HEK293 (cell line): ENCODE data around the gene IQCH.

ENCODE experiments used
- BCL11A ChIP-seq: fragments of 450-650 bp; formaldehyde crosslinking; IDR thresholded peaks from 2 replicates; pipeline ENCODE4 v1.5.1; 2016; ENCODE audit warnings: low read depth, missing biosample characterization, missing genetic modification characterization
- INSM2 ChIP-seq: fragments of 450-650 bp; formaldehyde crosslinking; IDR thresholded peaks from 2 replicates; pipeline ENCODE4 v1.5.1; 2016; ENCODE audit warnings: missing biosample characterization, missing genetic modification characterization
- KLF8 ChIP-seq: fragments of 450-650 bp; formaldehyde crosslinking; IDR thresholded peaks from 2 replicates; pipeline ENCODE4 v1.5.1; 2016; ENCODE audit warnings: missing biosample characterization, missing genetic modification characterization
- KLF9 ChIP-seq: fragments of 450-650 bp; formaldehyde crosslinking; IDR thresholded peaks from 2 replicates; pipeline ENCODE4 v1.5.1; 2016; ENCODE audit warnings: missing biosample characterization, missing genetic modification characterization, low read depth
- MEIS1 ChIP-seq: sonication (generic); formaldehyde crosslinking; IDR thresholded peaks from 2 replicates; pipeline ENCODE4 v1.8.1; 2022; ENCODE audit warnings: missing genetic modification reagents, mild to moderate bottlenecking, borderline replicate concordance
- MYNN ChIP-seq: fragments of 450-650 bp; formaldehyde crosslinking; IDR thresholded peaks from 2 replicates; pipeline ENCODE4 v1.5.1; 2016; ENCODE audit warnings: missing biosample characterization, missing genetic modification characterization, borderline replicate concordance
- PBX3 ChIP-seq: sonication (generic); formaldehyde crosslinking; IDR thresholded peaks from 2 replicates; pipeline ENCODE4 v1.8.1; 2022; ENCODE audit warnings: mild to moderate bottlenecking, moderate library complexity, missing genetic modification reagents
- PRDM6 ChIP-seq: fragments of 450-650 bp; formaldehyde crosslinking; IDR thresholded peaks from 2 replicates; pipeline ENCODE4 v1.5.1; 2017; ENCODE audit warnings: missing biosample characterization, missing genetic modification characterization
- RBAK ChIP-seq: fragments of 450-650 bp; formaldehyde crosslinking; IDR thresholded peaks from 2 replicates; pipeline ENCODE4 v1.5.1; 2016; ENCODE audit warnings: missing biosample characterization, missing genetic modification characterization
- ZEB2 ChIP-seq: fragments of 450-650 bp; formaldehyde crosslinking; IDR thresholded peaks from 2 replicates; pipeline ENCODE4 v1.5.1; 2016; ENCODE audit warnings: missing biosample characterization, missing genetic modification characterization
- ZFHX2 ChIP-seq: fragments of 450-650 bp; formaldehyde crosslinking; conservative IDR thresholded peaks from 2 replicates; pipeline ENCODE4 v1.5.1; 2016; ENCODE audit warnings: missing biosample characterization, missing genetic modification characterization
- ZFP3 ChIP-seq: fragments of 450-650 bp; formaldehyde crosslinking; IDR thresholded peaks from 2 replicates; pipeline ENCODE4 v1.5.1; 2016; ENCODE audit warnings: low read depth, missing biosample characterization, missing genetic modification characterization
- ZFP41 ChIP-seq: fragments of 450-650 bp; formaldehyde crosslinking; IDR thresholded peaks from 2 replicates; pipeline ENCODE4 v1.5.1; 2016; ENCODE audit warnings: missing biosample characterization, missing genetic modification characterization, borderline replicate concordance
- ZNF132 ChIP-seq: fragments of 450-650 bp; formaldehyde crosslinking; IDR thresholded peaks from 2 replicates; pipeline ENCODE4 v1.5.1; 2017; ENCODE audit warnings: missing biosample characterization, missing genetic modification characterization, borderline replicate concordance
- ZNF19 ChIP-seq: fragments of 450-650 bp; formaldehyde crosslinking; IDR thresholded peaks from 2 replicates; pipeline ENCODE4; 2016; ENCODE audit warnings: missing biosample characterization, missing genetic modification characterization, low read depth
- ZNF211 ChIP-seq: fragments of 450-650 bp; formaldehyde crosslinking; IDR thresholded peaks from 2 replicates; pipeline ENCODE4 v1.5.1; 2016; ENCODE audit warnings: low read depth, missing biosample characterization, missing genetic modification characterization
- ZNF274 ChIP-seq, 2 experiments: fragments of 200-500 bp in 1 of 2; fragments of 450-650 bp in 1 of 2; sonication (Bioruptor generic) in 1 of 2; formaldehyde crosslinking in 1 of 2; IDR thresholded peaks; 2 replicates each; pipeline versions ENCODE4 v1.5.1 to v1.6.1; 2014 to 2016; ENCODE audit warnings: borderline replicate concordance in 1 of 2, inconsistent platforms in 1 of 2, low read length in 1 of 2, missing biosample characterization in 1 of 2, missing genetic modification characterization in 1 of 2
- ZNF341 ChIP-seq: fragments of 450-650 bp; formaldehyde crosslinking; IDR thresholded peaks from 2 replicates; pipeline ENCODE4; 2016; ENCODE audit warnings: low read depth, missing biosample characterization, missing genetic modification characterization
- ZNF416 ChIP-seq: fragments of 450-650 bp; formaldehyde crosslinking; IDR thresholded peaks from 2 replicates; pipeline ENCODE4 v1.5.1; 2016; ENCODE audit warnings: missing biosample characterization, missing genetic modification characterization
- ZNF449 ChIP-seq: fragments of 450-650 bp; formaldehyde crosslinking; IDR thresholded peaks from 2 replicates; pipeline ENCODE4 v1.5.1; 2017; ENCODE audit warnings: missing biosample characterization, mild to moderate bottlenecking, missing genetic modification characterization, moderate library complexity
- ZNF48 ChIP-seq: fragments of 450-650 bp; formaldehyde crosslinking; IDR thresholded peaks from 2 replicates; pipeline ENCODE4 v1.5.1; 2016; ENCODE audit warnings: missing biosample characterization, missing genetic modification characterization
- ZNF549 ChIP-seq: fragments of 450-650 bp; IDR thresholded peaks from 2 replicates; pipeline ENCODE4 v1.5.1; 2018; ENCODE audit warnings: missing biosample characterization, missing genetic modification characterization, mild to moderate bottlenecking, inconsistent platforms, moderate library complexity
- ZNF623 ChIP-seq: fragments of 450-650 bp; formaldehyde crosslinking; IDR thresholded peaks from 2 replicates; pipeline ENCODE4 v1.5.1; 2016; ENCODE audit warnings: missing biosample characterization, missing genetic modification characterization
- ZNF645 ChIP-seq: fragments of 450-650 bp; formaldehyde crosslinking; IDR thresholded peaks from 2 replicates; pipeline ENCODE4; 2016; ENCODE audit warnings: missing biosample characterization, missing genetic modification characterization
- ZNF654 ChIP-seq: fragments of 450-650 bp; formaldehyde crosslinking; IDR thresholded peaks from 2 replicates; pipeline ENCODE4 v1.5.1; 2016; ENCODE audit warnings: low read depth, missing biosample characterization, missing genetic modification characterization
- ZNF660 ChIP-seq: fragments of 450-650 bp; IDR thresholded peaks from 2 replicates; pipeline ENCODE4 v1.5.1; 2018; ENCODE audit warnings: missing biosample characterization, mild to moderate bottlenecking, missing genetic modification characterization
- ZNF704 ChIP-seq: fragments of 450-650 bp; formaldehyde crosslinking; IDR thresholded peaks from 2 replicates; pipeline ENCODE4 v1.5.1; 2016; ENCODE audit warnings: missing biosample characterization, missing genetic modification characterization
- ZNF707 ChIP-seq: fragments of 450-650 bp; formaldehyde crosslinking; IDR thresholded peaks from 2 replicates; pipeline ENCODE4 v1.5.1; 2016; ENCODE audit warnings: missing biosample characterization, missing genetic modification characterization
- ZNF76 ChIP-seq: fragments of 450-650 bp; formaldehyde crosslinking; IDR thresholded peaks from 2 replicates; pipeline ENCODE4; 2016; ENCODE audit warnings: low read depth, missing biosample characterization, missing genetic modification characterization, borderline replicate concordance
- ZNF768 ChIP-seq: fragments of 450-650 bp; formaldehyde crosslinking; IDR thresholded peaks from 2 replicates; pipeline ENCODE4 v1.5.1; 2018; ENCODE audit warnings: missing biosample characterization, mild to moderate bottlenecking, missing genetic modification characterization
- ZNF785 ChIP-seq: fragments of 450-650 bp; formaldehyde crosslinking; IDR thresholded peaks from 2 replicates; pipeline ENCODE4 v1.5.1; 2016; ENCODE audit warnings: missing biosample characterization, missing genetic modification characterization

IQCH gene

GRCh38 chr15:67242708-67243111 is 11.9 kb upstream of the IQCH start (continued):
- TF ChIP-seq ZNF416 (no peak), PRDM6 (tag by site-specific recombination) (peak; percentile 63), ZNF211 (tag by site-specific recombination) (peak; percentile 72; the same call in 1 of the 2 replicates), ZNF768 (no peak), ZNF549 (tag by site-specific recombination) (no peak), KLF8 (tag by site-specific recombination) (no peak), ZNF704 (no peak), ZFP41 (tag by site-specific recombination) (no peak), ZNF48 (tag by site-specific recombination) (no peak), MYNN (no peak), ZNF274 (IDR thresholded peaks at IDR 0.05; ENCODE audit: low read length) (no peak), ZNF274 (tag by site-specific recombination; IDR thresholded peaks at IDR 0.05; ENCODE audit: borderline replicate concordance) (no peak), ZNF660 (tag by site-specific recombination) (no peak), ZNF132 (tag by site-specific recombination) (no peak), ZNF341 (tag by site-specific recombination) (no peak), ZNF785 (tag by site-specific recombination) (no peak), ZNF654 (tag by site-specific recombination) (no peak), ZNF645 (no peak), ZFHX2 (tag by site-specific recombination) (no peak), ZNF76 (tag by site-specific recombination) (no peak), INSM2 (no peak), PBX3 (CRISPR knock-in tag) (no peak), ZNF19 (tag by site-specific recombination) (no peak), ZNF707 (no peak), BCL11A (tag by site-specific recombination) (no peak), RBAK (tag by site-specific recombination) (no peak), MEIS1 (CRISPR knock-in tag) (no peak), ZNF449 (tag by site-specific recombination) (no peak), ZEB2 (tag by site-specific recombination) (no peak), KLF9 (tag by site-specific recombination) (peak; percentile 86), ZNF623 (no peak), ZFP3 (no peak)
